ENCODE results near the gene TMEM132D. TPM values are rescaled to one million over a fixed set of nuclear protein-coding genes. Genes with fewer than 3 reads are reported as not detected.

Gene TMEM132D
- total RNA-seq, 1 experiment from 2014 or later, result not detected

- TF ChIP-seq EZH2 (IDR thresholded peaks at IDR 0.05; ENCODE audit: borderline replicate concordance, low read depth, low read length, poor library complexity, severe bottlenecking), result no peak
- no peak for TF ChIP-seq CTCF (conservative IDR thresholded peaks at IDR 0.05; ENCODE audit: low read depth, low read length)
- intact Hi-C loops (cut with micrococcal nuclease; ENCODE audit: unreplicated experiment), result no loop called here
- H3K27ac ChIP-seq (ENCODE audit: low read depth, low read length, poor library complexity, severe bottlenecking), result no peak overlapping the region
- POLR2A ChIA-PET (ENCODE audit: low non-redundant PET), result no interaction called here
- CTCF ChIA-PET, result no interaction called here
- no TSS peak for BruUV-seq (replicated peaks)
- H3K4me1 ChIP-seq (ENCODE audit: insufficient read depth, low read length, poor library complexity, severe bottlenecking), result no peaks in the 10 kb centered on the region
- no peaks in the 10 kb centered on the region for H3K36me3 ChIP-seq (ENCODE audit: insufficient read depth, low read length, poor library complexity, severe bottlenecking)
- H3K4me3 ChIP-seq (ENCODE audit: low read depth, low read length, poor library complexity, severe bottlenecking), result no peak overlapping the region
- peaks cover 5% of the 10 kb centered on the region for H3K9me3 ChIP-seq (ENCODE audit: low read depth, low read length, poor library complexity, severe bottlenecking)
- DNase-seq (ENCODE audit: low spot score), result no peak
- no peaks in the 10 kb centered on the region for H3K27me3 ChIP-seq (replicated peaks; ENCODE audit: insufficient read depth, low read depth, low read length, poor library complexity)
These were observed 206.9 kb downstream of the TMEM132D start for GRCh38 chr12:129696926-129697325.

GRCh38 chr12:129696405-129696804 is 207.4 kb downstream of the TMEM132D start:
- no peak for TF ChIP-seq CTCF (conservative IDR thresholded peaks at IDR 0.05; ENCODE audit: low read depth, low read length)
- TF ChIP-seq EZH2 (IDR thresholded peaks at IDR 0.05; ENCODE audit: borderline replicate concordance, low read depth, low read length, poor library complexity, severe bottlenecking), result no peak
- no peak for DNase-seq (ENCODE audit: low spot score)
- Histone ChIP-seq H3K4me3 (ENCODE audit: low read depth, low read length, poor library complexity, severe bottlenecking) (no peak overlapping the region), H3K27ac (ENCODE audit: low read depth, low read length, poor library complexity, severe bottlenecking) (no peak overlapping the region), H3K9me3 (ENCODE audit: low read depth, low read length, poor library complexity, severe bottlenecking) (peaks cover 6% of the 10 kb centered on the region), H3K36me3 (ENCODE audit: insufficient read depth, low read length, poor library complexity, severe bottlenecking) (no peaks in the 10 kb centered on the region), H3K27me3 (replicated peaks; ENCODE audit: insufficient read depth, low read depth, low read length, poor library complexity) (no peaks in the 10 kb centered on the region), H3K4me1 (ENCODE audit: insufficient read depth, low read length, poor library complexity, severe bottlenecking) (no peaks in the 10 kb centered on the region)
- CTCF ChIA-PET, result no interaction called here
- intact Hi-C loops (cut with micrococcal nuclease; ENCODE audit: unreplicated experiment), result no loop called here
- BruUV-seq (replicated peaks), result no TSS peak
- POLR2A ChIA-PET (ENCODE audit: low non-redundant PET), result no interaction called here

- H3K27me3 ChIP-seq (replicated peaks; ENCODE audit: insufficient read depth, low read depth, low read length, poor library complexity), result no peaks in the 10 kb centered on the region
- CTCF ChIA-PET, result no interaction called here
- DNase-seq (ENCODE audit: low spot score), result no peak
- H3K4me3 ChIP-seq (ENCODE audit: low read depth, low read length, poor library complexity, severe bottlenecking), result no peak overlapping the region
- no TSS peak for BruUV-seq (replicated peaks)
- H3K4me1 ChIP-seq (ENCODE audit: insufficient read depth, low read length, poor library complexity, severe bottlenecking), result no peaks in the 10 kb centered on the region
- H3K9me3 ChIP-seq (ENCODE audit: low read depth, low read length, poor library complexity, severe bottlenecking), result peaks cover 19% of the 10 kb centered on the region
- H3K27ac ChIP-seq (ENCODE audit: low read depth, low read length, poor library complexity, severe bottlenecking), result no peak overlapping the region
- no peak for TF ChIP-seq EZH2 (IDR thresholded peaks at IDR 0.05; ENCODE audit: borderline replicate concordance, low read depth, low read length, poor library complexity, severe bottlenecking)
- no peak for TF ChIP-seq CTCF (conservative IDR thresholded peaks at IDR 0.05; ENCODE audit: low read depth, low read length)
- intact Hi-C loops (cut with micrococcal nuclease; ENCODE audit: unreplicated experiment), result no loop called here
- H3K36me3 ChIP-seq (ENCODE audit: insufficient read depth, low read length, poor library complexity, severe bottlenecking), result no peaks in the 10 kb centered on the region
- POLR2A ChIA-PET (ENCODE audit: low non-redundant PET), result no interaction called here
These were observed 210.1 kb downstream of the TMEM132D start for GRCh38 chr12:129693731-129694130.
